ENCODE data around the gene ZFYVE27. TPM values are rescaled to one million over a fixed set of nuclear protein-coding genes. Genes with fewer than 3 reads are reported as not detected.

The ZFYVE27 gene
- total RNA-seq, 1 experiment from 2014 or later: 23.7 TPM

DNA sequence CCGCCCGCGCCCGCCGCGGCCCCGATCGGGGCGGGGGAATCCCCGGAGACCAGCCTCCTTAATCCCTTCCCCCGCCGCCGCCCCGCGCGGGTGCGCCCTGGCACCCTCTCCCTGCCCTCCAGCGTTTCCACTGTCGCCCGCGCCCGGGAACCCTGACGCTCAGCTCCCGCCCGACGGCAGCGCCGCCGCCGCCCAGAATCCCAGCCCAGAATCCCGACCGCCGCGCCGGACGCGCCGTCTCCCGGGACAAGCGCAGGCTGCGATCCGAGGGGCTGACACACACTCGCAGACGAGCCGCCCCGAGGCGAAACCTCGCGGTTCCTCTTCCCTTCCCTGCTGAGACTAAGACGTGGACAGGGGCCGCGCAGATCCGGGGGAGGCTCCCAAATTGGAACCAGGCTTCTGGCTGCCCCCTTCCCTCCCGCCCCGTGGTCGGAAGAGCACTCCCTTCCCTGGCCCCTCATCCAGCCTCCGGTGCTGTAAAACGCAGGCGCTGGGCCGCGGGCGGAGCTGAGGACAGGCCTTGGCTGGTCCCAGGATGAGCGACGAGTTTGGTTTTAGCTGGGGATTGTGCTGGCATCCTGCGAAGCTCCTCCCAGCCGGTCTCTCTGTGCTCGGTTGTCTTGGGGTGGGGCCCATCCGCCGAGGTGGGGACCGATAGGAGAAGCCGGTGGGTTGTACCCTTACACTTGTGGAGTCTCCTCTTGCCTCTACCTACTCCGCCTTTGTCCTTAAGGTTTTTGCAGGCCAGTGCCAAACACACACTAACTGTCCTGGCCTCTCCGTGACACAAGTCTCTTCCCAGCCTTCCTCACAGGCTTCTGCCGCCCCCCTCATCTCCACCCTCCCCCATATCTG is 22.3 kb upstream of the ZFYVE27 start:
- DNase-seq (ENCODE audit: low read depth): peak; percentile 69

DNA sequence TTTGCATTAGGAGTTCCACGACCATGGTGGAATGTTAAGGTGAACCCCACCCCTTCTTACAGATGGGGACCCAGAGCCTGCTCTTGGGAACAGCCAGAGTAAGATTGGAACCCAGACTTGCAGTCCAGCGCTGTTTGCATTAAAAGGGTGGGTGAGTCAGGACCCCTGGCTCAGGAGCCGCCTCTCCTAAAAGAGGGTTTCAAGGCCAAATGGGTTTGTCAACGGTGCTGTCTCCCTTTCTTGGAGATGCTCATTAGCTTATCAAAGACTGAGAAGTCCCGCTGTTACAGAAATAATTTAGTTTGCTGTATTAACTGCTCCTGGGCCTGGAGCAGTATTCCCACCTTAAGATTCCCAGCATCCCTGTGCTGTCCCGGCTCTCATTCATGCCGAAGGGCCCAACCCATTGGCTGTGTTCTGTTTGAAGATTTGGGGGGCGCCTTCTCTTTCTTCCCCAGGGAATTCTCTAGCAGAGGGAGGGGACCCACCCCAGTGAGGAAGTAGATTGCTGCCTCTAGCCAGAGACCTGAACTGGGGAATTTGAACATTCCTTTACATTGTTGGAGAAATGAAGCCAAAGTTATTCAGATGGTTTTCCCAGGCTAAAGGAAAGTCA is 21.6 kb upstream of the ZFYVE27 start:
- no peak for DNase-seq (ENCODE audit: low read depth)

DNA sequence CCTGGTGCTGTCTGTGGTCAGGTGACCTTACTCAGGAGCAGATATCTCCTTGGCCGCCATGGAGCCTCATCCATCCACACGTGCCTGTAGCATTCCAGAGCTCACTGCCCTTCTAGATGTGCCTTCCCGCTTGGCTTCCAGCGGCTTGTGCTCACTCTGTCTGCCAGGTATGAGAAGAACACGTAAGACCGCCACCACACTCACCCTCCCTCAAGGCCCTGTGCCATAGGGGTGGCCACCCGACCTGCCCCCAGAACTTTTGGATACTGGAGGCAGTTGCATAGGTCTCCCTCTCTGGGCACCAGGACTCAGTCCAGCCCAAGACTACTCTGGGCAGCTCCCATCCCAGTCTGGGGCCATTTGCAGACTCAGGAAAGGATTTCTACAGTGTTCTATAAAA is 19.3 kb upstream of the ZFYVE27 start:
- DNase-seq (ENCODE audit: low read depth): no peak

DNA sequence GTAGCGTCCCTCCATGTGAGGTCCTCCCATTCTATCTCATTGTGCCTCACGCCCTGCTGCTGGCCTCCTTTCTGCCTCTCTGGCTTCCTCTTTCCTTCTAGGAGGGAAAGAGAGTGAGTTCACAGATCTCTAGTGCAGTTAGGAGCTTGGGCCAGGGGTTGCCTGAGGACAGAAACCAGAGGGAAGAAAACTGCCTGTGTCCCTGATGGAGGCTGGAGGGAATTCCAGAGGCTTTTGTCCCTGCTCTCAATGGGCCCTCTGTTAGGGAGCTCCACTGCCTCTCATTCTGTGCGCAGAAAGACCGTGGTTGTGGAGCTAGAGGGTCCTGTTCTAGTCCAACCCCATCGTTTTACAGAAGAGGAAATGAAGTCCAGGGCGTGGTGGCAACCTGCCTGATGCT is 18.8 kb upstream of the ZFYVE27 start:
- DNase-seq (ENCODE audit: low read depth): no peak

DNA sequence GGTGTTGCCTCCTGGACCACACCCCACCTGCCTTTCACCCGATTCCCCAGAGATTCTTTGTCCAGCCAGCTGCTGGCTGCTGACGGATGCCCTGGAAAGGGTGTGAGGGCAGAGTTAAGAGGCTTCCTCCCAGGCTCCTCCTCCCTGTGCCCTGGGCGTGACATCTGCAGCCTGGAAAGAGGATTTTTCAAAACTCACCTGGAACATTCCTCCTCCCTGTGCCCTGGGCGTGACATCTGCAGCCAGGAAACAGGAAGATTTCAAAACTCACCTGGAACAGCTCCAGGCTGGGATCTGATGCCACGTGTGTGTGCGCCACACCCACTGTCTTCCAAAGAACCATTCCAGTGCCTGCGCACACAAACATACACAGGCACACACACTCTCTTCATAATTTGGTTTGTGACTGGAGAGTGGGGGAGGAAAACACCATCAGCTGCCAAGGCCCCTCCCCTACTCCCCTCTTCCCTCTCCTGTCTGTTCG is 18.2 kb upstream of the ZFYVE27 start:
- peak; percentile 46 for DNase-seq (ENCODE audit: low read depth)

DNA sequence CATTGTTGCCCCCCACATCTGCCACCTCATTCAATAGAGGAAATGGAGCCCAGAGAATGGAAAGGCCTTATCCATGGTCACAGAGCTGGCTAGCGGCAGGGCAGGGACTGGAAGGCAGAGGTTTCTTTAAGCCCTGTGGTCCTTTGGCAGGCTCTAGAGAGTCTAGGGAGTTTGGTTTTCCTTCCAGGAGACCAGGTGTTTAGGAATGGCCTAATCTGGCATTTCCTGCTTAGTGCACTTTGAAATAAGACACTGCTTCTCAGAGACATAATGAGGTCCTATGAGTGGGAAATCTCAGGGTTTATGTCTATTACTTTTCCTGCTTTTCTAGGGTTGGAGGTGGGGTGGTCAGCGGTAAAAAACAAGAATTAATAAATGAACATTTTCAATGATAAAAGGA is 17.3 kb upstream of the ZFYVE27 start:
- DNase-seq (ENCODE audit: low read depth): no peak

DNA sequence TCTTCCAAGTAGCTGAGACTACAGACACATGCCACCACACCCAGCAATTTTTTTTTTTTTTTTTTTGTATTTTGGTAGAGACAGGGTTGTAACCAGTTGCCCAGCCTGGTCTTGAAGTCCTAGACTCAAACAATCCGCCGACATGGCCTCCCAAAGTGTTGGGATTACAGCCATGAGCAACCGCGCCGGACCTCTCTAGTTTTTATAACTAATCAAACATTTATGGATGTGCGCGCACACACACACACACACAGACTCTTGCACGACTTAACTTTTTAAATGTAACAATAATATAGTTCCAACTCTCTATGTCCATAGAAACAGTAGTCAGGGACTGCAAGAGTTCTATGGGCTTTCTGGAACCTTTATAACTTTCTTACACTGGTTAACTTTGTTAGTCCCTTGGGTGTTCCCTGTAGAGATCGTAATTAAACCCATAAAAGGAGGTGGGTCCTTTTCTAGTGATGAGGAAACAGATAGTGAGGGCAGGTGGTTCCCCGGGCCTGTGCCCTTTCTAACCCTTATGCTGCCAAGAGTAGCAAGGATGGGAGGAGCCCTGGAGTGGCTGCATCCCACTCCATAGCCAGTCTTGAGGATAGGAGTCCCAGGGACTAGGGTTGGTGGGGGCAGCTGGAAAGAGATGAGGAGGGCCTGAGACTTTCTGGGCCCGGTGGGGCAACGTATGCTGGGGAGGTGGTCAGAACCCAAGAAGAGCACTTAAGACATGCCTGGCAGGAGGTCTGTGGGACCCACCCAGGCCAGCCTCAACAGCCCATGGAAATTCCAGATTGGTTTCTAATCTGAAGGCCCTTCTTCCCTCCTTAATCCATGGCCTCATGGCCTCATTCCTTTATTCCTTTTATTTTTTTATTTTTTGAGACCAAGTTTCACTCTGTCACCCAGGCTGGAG is 14.8 kb upstream of the ZFYVE27 start:
- no peak for DNase-seq (ENCODE audit: low read depth)

DNA sequence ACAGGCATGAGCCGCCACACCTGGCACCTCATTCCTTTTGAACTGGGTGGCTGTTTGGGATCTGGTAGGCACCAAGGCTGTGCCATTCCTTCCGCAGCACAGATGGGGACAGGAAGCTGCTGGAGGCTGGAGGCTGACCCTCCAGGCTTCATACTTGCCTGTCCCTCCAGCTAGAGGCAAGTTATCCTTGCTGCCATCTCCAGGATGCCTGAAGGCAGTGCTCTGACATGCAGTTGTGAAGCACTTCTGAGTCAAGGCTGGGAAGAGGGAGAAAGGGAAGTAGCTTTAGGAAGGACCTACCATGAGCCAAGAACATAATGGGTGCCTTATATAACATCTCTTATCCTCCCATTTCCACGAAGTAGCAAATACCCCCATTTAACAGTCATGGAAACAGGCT is 13.9 kb upstream of the ZFYVE27 start:
- DNase-seq (ENCODE audit: low read depth): no peak

DNA sequence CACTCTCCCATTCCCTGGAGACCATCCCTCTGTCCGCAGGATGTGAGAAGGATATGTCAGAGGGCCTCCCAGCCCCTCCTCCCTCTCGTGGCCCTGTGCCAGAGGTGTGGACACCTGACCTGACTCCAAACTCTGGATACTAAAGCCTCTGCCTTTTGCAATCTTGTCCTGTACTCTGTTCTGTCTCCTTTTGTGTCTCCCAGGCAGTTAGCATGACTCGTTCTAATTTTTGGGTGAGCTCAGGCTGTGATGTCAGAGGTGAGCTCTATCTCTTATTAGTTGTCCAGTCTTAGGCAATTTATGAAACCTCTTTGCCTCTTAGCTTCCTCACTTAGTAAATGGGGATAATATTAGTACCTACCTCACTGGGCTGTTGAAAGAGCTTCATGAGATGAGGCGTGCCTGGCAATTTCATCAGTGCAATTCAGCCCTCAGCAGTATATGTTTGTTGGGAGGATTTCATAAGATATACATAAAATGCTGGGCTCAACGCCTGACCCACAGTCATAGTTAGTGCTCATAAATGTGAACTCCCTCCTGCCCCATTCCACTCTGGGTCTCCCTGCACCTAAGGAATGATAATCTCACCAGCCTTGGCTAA is 12.5 kb upstream of the ZFYVE27 start:
- peak; percentile 66 for DNase-seq (ENCODE audit: low read depth)

DNA sequence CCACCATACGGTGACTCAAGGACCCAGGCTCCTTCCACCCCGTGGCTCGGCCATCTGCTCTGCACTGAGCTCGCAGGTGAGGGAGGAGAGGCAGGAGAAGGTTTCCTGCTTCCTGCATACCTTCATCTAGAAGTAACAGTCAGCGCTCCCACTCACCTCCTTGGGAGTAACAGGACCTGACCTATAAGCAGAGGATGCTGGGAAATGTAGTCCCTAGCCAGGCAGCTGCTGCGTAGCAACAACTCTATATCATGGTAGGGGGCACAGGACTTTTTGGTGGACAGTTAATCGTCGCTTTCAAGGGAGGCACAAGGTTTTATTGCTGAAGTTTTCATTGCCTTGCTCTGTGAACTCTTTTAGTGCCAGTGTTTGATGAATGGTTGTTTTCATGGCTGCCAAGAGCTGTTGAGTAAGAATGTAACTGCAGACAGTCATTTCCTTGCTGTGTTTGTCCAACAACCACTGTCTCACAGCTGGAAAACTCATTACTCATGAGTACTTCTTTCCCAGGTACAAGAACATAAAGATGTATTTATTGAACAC is 10.2 kb upstream of the ZFYVE27 start:
- DNase-seq (ENCODE audit: low read depth): peak; percentile 70

DNA sequence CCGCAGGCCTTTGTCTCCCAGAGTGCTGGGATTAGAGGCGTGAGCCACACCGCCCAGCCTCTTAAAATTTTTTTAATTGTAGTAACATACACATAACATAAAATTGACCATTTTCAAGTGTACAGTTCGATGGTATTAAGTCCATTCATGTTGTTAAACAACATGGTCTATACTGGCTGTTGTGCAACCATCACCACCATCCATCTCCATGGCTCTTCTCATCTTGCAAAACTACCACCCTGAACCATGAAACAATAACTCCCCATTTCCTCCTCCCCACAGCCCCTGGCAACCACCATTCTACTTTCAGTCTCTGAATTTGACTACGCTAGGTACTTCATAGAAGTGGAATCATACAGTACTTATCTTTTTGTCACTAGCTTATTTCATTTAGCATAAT is 7.9 kb upstream of the ZFYVE27 start:
- DNase-seq (ENCODE audit: low read depth): no peak

DNA sequence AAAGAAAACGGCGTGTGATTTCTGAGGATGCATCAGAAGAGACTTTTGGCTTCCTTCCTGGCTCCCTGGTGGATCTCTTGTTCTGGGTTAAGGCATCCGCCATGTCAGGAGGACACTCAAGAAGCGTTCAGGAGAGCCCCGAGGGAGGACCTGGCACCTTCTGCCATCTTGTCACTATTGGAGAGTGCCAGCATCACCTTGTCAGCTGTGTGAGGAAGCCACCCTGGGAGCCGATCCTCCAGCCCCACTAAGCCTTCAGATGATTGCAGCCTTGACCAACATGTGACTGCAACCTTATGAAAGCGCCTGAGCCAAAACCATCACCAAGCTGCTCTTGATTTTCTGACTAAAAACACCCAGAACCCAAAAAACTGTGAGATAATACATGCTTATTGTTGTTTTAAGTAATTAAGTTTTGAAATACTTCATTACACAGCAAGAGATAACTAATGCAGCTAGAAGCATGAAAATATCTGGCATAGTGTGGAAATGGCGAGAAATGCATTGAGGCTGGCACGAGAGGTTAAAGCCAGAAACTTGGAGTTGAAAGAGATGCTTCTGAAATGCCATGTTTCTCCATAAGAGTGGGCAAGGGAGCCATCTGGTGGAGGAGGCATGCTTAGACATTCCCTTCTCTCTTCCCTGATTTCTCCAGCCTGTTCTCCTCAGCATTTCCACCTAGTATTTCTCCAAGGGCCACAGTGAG is 5.4 kb upstream of the ZFYVE27 start:
- DNase-seq (ENCODE audit: low read depth): peak; percentile 71

DNA sequence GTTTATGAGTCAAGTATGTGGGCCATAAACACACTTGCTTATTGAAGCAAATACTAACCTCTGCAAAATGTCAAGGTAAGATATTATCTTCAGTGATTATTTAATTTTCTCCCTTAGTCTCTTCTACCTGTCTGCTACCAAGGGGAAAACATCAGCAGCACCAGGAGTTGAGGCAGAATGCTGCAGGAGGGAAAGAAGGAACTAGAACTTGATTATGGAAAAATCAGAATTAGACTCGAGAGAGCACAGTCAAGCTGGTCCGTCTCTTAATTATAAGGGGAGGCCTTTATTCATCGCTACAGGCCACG is 4.9 kb upstream of the ZFYVE27 start:
- DNase-seq (ENCODE audit: low read depth): no peak

DNA sequence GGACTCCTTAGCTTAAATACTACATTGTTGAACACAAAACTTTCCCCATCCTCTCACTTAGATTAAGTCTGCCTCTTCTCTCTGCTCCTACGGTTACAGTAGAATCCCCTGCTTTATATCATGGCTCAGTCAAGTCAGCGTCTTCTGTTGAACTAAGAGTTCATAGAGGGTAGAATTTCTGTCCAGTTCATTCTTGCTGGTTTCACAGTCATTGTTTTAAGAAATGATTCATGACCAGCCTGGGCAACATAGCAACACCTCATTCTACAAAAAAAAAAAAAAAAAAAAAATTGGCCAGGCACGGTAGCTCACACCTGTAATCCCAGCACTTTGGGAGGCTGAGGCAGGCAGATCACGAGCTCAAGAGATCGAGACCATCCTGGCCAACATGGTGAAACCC is 3.7 kb upstream of the ZFYVE27 start:
- DNase-seq (ENCODE audit: low read depth): no peak

DNA sequence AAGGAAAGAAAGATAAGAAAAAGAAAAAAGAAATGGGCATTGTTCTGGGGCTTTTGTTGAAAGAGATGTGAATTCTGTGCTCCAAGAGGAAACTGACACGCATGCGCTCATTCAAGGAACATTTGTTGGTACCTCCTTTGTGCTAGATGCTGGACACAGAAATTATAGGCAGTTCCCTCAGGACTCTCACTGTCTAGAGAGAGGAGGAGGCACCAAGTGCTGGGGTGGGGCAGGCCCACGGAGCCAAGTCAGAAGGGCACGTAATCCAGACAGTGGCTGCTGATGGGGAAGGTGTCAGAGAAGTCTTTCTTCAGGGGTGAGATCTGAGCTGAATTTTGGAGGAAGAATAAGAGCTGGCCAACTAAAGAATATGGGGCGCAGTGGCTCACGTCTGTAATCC is 2.9 kb upstream of the ZFYVE27 start:
- DNase-seq (ENCODE audit: low read depth): no peak

DNA sequence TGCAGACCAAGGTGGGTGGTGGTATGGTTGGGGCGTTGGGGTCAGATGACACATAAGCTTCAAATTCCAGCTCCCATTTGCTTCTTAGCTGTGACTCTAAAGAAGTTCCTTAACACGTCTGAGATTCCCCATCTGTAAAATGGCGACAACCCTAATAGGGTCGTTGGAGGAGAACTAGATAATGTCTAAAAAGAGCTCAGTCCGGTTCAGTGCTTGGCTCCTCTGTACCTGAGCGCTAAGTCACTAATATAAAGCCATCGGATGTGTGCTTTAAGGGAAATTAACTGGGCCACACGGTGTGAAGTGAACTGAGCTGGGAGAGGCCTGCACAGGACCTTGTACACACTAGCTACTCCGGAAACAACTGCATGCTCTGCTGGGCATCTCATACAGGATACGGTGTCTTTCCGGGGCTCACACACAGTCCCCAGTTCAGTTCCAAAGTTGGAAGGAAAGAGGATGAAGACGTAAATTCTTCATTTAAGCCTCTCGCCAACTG is 476 bp upstream of the ZFYVE27 start:
- no peak for DNase-seq (ENCODE audit: low read depth)

DNA sequence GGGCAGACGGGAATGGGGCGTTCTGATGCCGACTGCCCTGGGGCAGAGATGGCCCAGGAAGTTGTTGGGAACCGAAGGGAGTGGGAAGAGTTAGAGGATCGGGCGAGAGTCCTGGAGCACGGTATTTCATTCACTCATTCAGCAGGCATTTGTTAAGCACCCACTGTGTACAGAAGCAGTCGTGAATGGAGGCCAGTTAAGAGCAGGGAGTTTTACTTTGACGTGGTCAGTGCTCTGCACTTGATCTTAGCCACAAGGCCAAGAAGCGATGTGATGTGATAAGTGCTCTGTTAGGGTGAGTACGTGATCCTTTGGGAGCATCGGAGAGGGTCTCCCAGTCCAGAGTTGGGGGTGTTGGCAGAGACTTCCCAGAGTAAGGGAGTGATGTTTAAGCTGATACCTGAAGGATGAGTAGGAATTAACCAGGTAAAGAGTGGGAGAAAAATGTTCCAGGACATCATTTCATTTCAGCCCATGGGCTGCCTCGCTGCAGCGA is 890 bp downstream of the ZFYVE27 start:
- no peak for DNase-seq (ENCODE audit: low read depth)

DNA sequence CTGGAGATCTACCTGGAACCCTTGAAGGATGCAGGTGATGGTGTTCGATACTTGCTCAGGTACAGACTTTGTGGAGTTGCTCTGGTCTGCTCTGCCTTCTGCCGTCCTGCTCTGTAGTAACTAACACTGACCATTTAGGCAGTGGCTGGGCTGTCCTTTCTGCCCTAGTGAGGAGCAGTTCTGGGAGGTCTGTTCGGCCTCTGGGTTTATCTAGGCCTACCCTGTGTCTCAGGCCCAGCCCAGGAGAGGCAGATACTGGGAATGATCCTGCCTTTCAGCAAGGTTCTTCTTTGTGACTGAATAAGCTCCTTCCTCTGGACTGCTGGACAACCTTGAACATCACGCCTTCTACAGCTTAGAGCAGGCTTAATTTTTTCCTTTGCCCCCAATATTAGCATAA is 1.7 kb downstream of the ZFYVE27 start:
- no peak for DNase-seq (ENCODE audit: low read depth)

DNA sequence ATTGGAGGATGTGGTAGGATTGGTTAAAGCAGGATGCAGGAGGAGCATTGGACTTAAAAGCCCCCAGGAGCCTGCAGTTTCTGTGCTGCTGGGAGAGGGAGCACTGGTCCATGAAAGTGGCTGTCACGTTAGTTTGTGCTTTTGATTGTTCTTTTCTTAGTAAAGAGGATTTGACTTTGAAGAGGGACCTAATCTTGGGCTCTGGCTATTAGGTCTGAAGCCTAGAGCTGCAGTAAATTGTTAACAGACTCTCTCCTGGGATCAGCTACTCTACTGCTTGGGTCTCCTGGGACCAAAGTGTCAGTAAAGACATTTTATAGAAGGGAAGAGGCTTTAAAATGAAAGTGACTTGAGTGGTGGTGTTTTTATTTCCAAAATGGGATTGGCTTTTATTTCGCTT is 3.7 kb downstream of the ZFYVE27 start:
- DNase-seq (ENCODE audit: low read depth): no peak

DNA sequence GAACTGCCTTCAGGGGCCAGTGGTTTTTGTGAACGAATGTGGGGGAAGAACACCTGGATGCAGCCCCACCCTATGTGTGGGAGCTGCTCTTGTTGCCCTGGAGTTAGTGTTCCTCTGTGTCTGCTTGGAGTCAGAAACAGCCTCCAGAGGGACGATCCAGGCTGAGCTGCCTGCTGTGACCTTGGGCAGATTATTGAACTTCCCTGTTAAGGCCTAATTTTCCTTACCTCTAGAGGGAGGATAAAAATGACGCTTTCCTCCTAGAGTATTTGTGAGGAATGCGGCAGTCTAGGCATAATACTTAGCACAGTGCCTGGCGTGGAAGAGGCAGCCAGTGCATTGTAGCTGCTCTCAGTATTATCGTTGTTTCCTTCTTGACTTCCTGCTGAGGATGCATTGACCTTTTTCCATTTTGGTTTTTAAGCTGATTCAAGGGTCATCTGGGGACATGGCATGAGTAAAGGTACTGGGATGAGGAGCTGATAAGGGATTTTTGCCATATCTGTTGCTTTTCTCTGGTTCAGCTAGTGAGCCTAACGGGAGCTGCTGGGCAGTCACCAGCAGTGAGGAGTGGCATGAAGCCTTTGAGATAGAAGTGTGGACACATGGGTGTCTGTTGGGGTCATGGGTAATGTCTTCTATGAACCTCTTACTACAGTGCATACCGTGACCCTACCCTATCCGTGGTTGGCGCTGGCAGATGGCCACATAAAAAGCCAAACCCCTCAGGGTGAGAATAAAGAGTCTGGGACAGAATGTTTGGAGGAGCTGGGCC is 6.4 kb downstream of the ZFYVE27 start:
- DNase-seq (ENCODE audit: low read depth): no peak
